Measurements from ENCODE around the gene KAT2B.

DNA sequence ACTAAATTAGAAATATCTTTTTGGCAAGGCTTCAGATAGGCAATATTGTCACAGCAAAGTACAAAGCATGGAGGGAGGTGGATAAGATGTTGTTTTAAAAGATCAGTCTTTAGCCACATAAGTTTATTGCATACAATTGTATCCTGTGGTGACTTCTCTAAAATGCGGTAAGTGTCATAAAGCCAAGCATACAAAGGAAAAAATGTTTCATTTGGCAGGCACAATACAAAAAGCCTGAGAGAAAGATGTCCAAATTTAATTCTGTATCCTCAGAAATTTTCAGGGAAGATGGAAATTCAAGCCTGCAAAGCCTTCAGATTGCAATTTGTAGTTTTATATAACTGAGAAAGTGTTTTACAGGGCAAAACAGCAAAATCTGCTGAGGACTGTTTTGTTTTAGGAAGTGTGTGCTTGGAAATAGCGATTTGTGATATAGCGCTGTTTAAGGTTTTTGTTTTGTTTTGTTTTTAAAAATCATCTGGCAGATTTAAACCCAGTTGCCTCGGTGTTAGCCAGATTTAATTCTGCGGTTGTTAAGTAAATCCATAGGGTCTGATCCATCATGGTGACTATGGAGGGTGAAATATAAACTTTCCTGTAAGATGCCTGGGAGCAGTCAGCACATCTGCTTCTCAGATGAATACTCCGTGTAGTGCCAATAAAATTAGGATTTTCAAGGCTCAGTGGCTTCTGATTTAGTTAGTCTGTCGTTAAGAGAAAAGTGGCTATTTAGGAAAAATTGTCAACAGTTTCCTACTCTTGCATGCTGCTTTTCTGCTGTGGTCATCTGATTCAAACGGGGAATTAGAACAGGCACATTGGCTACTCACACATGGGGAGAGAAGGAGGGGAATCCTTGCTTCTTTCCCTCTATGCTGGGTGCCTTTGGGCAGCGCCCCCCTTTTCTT lies 8.0 kb downstream of the KAT2B start:
- TF ChIP-seq POLR2A (IDR thresholded peaks at IDR 0.05): no peak
- TF ChIP-seq, protein P1, sequence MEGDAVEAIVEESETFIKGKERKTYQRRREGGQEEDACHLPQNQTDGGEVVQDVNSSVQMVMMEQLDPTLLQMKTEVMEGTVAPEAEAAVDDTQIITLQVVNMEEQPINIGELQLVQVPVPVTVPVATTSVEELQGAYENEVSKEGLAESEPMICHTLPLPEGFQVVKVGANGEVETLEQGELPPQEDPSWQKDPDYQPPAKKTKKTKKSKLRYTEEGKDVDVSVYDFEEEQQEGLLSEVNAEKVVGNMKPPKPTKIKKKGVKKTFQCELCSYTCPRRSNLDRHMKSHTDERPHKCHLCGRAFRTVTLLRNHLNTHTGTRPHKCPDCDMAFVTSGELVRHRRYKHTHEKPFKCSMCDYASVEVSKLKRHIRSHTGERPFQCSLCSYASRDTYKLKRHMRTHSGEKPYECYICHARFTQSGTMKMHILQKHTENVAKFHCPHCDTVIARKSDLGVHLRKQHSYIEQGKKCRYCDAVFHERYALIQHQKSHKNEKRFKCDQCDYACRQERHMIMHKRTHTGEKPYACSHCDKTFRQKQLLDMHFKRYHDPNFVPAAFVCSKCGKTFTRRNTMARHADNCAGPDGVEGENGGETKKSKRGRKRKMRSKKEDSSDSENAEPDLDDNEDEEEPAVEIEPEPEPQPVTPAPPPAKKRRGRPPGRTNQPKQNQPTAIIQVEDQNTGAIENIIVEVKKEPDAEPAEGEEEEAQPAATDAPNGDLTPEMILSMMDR (IDR thresholded peaks at IDR 0.05): no peak

All from uterus (tissue), 2 donors.